ENCODE measurements around the gene TFDP1.

Gene TFDP1

DNA sequence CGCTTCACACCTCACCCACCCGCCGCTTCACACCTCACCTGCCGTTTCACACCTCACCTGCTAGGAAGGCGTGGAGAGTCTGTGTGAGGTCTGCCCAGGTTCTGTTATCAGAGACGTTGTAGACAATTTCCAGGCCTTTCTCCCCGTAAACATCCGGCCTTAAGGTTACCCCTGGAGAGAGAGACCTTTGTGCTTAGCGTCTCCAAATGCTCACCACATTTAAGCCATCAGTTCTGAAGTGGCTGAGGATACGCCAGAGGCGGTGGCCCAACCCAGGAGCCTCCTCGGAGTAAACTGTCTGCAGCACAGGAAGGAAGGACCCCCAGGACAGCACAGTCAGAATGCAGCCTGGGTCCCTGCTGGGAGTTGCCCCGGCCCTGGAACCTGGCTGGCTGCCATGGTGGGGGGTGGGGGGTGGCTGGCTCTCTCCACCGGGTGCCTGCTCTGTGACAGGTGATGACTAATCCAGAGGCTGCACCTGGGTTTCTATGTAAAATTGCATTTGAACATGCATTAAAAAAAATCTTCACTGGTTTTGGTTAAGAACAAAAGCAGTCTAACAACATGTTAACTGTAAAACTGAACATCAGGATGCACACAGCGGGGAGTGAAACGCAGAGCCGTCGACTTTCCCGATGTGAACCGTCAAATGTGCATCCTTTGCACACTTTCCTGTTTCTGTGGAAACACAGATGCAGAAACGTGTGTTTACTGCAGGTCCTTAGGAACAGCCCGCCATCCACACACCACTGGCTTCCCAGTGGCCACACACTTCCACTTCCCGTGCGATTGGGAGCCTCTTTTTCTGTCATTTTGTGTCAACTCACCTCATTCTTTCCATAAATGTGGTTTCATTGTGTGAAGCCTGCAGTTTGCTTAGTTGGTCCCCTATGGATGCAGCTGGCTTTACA is 69.0 kb downstream of the TFDP1 start:
- no peak for DNase-seq

DNA sequence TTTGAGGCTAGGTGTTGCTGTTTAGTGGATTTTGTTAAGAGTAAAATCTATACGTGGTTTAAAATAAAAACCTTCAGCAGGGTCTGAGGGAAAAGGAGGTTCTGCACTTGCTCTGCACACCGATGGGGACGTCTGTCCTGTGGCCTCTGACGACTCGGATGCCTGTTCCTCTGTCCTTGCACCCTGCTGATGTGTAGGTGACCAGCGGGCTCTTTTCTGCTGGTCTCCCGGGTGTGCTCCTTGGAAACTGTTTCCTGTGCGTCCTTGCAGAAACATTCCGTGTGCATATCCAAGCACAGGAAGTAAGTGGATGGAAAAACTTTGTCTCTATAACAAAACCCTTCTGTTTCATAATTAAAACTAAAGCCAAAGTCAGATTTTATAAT is 69.6 kb downstream of the TFDP1 start:
- DNase-seq, result no peak

DNA sequence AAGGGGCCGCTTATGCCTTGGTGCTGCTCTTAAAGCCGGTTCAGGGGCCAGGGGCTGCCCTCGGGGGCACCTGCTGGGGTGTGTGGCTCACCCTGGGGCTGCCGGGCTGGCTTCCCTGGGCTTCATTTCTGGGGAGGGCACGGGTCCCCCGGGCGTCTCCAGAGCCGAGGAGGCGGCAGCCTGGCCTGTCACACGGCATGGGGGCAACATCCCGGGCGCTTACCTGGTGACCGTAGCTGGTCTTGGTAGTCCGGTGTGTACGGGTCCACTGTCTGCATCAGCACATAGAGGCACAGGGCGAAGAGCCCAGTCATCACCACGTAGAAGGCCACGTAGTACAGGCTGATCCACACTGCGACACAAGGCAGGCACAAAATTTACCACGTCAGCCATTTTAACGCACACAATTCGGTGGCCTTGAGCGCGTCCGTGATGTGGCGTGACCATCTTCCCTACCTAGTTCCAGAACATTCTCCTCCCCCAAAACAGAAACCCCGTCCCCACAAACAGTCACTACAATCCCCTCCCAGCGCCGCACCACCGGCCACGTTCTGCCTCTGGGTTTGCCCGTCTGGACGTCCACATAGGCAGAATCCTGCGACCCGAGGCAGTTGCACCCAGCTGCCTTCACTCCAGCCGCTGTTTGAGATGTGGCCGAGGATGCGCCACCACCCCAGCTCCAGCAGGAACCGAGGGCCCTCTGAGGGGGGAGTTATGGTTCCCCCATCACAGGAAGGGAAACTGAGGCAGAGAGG is 70.2 kb downstream of the TFDP1 start:
- no peak for DNase-seq

DNA sequence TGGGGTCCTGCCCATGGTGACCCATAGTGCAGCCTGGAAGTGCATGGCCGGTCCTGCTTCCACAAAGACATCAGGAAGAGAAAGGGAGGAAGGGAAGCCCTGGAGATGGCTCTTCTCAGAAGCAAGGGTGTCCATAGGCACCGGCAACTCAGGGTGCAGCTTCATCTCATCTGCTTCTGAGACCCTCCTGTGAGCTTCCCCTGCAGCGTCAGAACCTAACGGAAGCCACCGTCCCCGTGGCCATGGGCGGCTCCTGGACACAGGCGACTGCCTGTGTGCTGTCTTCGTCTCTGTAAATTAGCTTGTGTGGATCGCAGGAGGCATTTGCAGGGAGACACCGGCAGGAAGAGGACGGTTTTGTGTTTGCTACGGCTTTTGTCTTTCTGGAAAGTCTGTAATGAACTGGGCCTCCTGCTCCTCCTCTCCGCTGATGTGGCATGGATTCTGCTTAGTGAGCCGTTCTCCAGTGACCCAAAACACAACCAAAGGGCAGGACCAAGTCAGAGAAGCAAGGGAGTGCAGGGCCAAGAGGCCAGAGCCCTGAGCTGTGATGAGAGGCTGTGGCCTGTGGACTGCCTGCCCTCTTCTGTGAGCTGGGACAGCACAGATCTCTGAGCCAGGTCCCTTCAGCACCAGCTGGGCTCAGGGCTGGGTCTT is 70.9 kb downstream of the TFDP1 start:
- DNase-seq, result no peak

DNA sequence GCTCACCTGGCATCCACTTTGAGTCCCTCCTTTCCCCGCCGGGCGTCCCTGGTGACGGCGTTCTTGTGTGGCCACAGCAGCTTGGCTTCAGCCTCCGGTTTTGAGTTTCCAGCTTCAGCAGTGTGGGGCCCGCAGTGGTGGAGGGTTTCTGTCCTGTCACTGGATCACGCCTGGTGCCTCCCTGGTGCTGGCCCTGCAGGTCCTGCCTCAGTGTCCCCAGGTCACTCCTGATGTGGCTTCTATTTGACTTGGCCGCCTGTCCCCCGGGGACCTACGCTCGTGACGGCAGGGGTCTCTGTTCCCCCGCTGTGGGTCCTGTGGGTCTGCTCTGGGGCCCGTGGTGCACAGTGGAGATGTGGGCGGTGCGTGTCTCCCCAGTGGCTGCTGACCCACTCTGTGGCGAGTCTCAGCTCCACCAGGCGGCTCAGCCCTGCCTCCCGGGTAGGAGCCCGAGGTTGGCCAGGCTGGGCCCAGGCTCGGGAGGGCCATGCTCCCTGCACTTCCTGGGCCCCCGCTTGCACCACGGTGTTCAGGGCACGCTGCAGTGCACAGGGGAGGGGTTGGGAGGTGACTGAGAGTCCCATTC is 71.5 kb downstream of the TFDP1 start:
- DNase-seq, result no peak

DNA sequence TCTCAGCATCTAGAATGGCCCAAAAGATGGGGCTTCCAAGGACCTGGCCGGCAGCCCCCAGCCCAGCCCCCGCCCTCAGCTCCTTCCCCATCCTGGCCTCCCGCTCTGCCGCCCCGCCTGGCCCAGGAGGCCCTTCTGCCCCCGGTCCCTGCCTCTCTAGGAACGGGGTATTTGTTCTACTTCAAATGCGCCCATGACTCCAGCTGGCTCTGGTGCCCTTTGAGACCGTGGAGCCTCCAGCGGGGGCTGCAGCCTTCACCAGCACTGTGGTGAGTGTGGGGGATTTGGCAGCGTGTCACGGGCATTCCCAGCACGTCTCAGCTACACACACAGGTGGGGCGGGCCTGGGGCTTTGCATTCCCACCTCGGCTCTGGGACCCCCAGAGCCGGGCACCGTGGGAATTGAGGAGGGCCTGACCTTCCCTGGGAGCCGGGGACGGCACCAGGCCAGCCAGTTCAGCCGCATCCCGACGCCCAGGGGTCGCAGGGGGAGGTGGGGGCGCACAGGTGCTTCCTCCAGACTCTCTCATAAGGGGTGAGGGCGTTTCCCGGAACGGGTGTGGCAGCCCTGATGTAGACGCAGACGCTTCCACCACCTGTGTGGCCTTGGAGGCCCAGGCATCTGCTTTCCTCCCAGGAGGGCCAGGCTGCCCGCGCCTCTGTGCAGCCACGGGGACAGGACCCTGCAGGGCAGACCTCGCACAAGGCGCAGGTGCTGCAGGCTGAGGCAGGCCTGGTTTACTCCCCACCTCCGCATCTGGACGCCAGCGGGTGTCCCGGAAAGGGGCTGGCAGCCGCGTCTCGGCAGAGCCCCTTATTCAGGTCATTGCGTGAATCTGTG is 72.5 kb downstream of the TFDP1 start:
- DNase-seq, result no peak

DNA sequence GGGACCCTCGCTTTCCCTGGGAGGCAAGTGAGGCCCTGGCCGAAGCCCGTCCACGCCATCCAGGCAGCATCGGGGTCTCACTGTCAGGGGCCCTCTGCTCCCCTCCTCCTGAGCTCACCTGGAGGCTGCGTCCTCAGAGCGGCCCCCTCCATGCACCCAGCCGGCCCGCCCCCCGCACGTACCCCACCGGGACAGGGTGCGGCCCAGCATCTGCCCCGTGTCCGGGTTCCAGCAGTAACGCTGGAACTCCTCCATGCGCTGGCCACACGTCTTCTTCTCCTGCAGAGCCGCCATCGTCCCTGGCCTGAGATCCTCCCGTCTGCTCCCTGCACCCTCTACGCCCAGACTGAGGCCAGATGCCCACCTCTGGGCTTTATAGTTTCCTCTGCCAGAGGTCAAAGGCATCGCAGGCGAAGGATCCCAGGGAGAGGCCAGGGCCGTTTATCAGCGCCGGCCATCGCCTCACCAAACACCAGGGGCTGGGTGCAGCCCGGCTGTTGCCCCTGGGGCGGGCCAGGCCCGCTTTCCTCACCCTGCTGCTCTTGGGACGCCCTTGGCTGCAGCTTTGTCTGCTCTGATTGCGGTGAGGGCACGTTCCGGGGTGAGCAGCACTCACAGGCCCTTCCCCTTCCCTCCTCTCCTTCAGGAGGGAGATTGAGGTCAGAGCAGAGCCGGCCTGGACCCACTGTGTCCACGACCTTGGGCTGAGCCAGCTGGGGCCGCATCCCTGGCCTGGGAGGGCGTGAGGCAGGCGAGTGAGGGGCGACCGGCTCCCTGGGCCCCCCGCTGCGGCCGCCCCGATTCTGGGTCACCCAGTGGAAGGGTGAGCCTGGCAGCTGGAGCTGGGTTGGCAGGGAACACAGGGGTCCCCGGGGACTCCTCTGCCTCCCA is 73.5 kb downstream of the TFDP1 start, which contains the start of gene ATP4B:
TSS of gene ATP4B (minus strand) at position 348 of the 891 bp plus-strand sequence. CDS start at position 294, 54 bp downstream.
- no peak for DNase-seq

DNA sequence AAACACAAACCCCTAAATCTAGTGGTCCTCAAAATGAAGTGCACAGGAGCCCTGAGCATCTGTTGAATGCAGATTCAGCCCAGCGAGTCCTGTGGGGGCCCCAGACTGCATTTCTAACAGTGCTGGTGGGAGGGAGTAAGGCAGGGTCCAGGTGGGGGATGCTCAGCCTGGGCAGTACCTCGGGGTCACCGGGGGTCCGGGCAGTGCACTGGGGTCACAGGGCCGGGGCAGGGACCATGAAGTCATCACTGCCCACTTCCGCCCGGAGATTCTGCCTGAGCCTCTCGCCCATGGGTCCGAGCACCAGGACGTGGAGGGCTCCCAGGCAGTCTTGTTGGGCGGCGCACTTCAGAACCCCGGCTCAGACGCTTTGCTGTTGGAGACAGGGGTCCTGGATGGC is 74.3 kb downstream of the TFDP1 start:
- DNase-seq, result no peak

DNA sequence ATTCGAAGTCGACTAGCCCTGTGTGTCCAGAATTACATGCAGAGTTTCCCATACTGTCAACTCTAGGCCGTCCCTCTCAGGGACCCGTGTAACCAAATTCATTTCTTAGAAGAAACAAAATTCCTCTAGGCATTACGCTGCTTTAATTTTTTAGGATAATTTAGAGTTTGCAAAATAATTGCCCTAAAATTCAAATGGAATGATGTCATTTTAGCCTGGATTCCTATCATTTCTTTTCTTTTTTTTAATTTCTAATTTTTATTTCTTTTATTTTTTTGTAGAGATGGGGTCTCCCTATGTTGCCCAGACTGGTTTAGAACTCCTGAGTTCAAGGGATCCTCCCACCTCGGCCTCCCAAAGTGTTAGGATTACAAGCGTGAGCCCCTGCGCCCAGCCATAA is 74.8 kb downstream of the TFDP1 start:
- DNase-seq, result no peak

DNA sequence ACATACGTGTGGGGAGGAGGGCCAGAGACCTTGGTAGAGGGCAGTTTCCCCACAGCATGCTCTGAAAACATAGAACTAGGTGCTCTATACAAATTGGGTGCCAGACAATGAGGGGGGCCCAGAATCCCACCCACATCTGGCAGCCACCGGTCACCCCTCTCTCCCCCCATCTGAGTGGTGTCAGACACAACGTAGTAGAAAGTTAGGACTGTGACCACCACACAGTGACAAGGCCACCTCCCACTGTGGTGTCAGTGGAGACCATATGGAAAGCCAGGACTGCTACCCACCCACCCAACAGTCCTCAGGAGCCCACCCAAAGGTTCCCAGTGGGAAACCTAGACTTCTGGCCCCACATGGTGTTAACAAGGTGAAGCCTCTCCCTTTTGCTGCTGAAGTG is 75.5 kb downstream of the TFDP1 start:
- no peak for DNase-seq

DNA sequence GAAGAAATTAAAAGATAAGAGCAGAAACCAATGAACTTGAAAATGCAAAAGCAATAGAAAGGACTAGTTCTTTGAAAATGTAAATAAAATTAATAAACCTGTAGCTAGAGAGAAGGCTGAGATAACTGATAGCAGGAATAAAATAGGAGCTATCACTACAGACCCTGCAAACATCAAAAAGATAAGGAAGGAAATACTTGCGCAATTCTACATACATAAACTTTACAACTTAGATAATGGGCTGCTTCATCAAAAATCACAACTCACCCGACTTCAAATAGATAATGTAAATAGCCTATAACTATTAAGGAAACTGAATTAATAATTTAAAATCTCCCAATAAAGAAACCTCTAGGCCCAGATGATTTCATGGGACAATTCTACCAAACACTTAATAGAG is 77.0 kb downstream of the TFDP1 start:
- no peak for DNase-seq

DNA sequence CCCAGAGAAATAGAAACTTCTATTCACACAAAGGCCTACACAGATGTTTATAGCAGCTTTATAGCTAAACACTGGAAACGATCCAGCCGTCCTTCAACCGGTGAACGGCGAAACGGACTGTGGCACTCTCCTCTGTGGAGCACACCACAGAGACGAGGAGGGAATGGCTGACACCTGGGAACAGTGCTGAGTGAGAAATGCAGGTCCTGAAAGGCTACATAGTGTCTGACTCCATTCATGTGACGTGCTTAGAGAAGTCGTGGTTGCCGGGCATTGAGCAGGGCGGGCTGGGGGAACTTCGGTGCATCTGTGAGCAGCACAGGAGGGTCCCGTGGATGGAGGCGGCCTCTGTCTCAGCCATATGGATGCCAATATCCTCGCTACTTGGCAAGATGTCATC is 79.4 kb downstream of the TFDP1 start:
- no peak for DNase-seq

DNA sequence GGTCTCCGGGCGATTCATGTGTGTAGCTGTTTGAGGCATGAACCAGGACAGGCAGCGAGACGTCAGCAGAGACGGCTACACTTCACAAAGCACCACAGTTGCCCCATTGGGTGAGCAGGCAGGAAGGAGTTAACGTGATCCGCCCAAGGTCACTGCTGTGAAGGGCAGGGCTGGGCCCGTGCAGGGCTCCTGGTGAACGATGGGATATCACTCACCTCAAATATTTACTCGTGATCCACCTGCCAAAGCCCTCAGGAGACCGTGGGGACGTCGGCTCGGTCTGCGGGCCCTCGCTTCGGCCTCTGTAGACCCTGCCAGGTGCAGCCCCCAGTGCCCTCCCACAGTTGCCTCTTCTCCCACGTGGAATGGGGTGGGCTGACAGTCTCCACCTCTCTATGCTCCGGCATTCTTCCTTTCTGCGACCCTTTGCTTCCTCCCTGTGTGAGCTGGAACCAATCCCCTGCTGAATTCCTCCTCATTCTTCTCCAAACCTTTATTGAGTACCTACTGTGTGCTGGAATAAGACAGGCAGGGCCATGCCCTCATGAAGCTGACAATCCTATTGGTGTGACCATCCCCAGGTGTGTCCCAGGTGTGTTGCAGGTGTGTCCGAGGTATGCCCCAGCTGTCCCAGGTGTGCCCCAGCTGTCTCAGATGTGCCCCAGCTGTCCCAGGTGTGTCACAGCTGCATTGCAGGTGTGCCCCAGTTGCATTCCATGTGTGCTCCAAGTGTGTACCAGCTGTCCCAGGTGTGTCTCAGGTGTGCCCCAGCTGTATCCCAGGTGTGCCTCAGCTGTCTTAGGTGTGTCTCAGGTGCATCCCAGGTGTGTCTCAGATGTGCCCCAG is 80.4 kb downstream of the TFDP1 start:
- no peak for DNase-seq

DNA sequence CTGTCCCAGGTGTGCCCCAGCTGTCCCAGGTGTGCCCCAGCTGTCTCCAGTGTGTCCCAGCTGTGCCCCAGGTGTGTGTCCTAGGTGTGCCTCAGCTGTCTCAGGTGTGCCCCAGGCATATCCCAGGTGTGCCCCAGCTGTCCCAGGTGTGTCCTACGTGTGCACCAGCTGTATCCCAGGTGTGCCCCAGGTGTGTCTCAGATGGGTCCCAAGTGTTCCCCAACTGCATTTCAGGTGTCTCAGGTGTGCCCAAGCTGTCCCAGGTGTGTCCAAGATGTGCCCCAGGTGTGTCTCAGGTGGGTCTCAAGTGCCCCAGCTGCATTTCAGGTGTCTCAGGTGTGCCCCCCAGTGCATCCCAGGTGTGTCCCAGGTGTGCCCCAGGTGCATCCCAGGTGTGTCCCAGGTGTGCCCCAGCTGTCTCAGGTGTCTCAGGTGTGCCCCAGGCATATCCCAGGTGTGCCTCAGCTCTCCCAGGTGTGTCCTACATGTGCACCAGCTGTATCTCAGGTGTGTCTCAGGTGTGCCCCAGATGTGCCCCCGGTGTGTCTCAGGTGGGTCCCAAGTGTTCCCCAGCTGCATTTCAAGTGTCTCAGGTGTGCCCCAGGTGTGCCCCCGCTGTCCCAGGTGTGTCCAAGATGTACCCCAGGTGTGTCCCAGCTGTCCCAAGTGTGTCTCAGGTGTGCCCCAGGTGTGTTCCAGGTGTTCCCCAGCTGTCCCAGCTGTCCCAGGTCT is 81.2 kb downstream of the TFDP1 start:
- DNase-seq, result no peak

DNA sequence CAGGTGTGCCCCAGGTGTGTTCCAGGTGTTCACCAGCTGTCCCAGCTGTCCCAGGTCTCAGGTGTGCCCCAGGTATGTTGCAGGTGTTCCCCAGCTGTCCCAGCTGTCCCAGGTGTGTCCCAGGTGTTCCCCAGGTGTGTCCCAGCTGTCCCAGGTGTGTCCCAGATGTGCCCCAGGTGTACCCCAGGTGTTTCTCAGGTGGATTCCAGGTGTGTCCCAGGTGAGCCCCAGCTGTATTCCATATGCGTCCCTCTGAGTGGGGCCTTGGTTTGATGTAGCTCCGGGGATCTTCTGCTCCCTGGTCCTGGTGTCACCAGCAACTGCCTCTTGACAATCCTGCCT is 81.7 kb downstream of the TFDP1 start:
- DNase-seq, result no peak

DNA sequence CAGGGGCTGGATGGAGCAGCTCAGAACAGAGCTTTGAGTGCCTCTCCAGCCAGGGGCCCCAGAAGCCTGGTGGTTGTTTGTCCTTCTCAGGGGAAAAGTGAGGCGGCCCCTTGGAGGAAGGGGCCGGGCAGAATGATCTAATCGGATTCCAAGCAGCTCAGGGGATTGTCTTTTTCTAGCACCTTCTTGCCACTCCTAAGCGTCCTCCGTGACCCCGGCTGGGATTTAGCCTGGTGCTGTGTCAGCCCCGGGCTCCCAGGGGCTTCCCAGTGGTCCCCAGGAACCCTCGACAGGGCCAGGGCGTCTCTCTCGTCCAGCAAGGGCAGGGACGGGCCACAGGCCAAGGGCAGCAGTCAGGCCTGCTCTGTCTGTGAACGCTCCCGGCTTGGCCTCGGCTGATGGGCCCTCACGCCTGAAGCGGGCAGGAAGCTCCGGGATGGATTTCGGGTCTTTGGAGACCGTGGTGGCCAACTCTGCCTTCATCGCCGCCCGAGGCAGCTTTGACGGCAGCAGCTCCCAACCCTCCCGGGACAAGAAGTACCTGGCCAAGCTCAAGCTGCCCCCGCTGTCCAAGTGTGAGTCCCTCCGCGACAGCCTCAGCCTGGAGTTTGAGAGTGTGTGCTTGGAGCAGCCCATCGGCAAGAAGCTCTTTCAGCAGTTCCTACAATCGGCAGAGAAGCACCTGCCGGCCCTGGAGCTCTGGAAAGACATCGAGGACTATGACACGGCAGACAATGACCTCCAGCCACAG is 82.6 kb downstream of the TFDP1 start, which contains the start of gene GRK1:
TSS of gene GRK1 (plus strand) at position 269 of the 751 bp plus-strand sequence. CDS start at position 437, 168 bp downstream.
- DNase-seq, result no peak

DNA sequence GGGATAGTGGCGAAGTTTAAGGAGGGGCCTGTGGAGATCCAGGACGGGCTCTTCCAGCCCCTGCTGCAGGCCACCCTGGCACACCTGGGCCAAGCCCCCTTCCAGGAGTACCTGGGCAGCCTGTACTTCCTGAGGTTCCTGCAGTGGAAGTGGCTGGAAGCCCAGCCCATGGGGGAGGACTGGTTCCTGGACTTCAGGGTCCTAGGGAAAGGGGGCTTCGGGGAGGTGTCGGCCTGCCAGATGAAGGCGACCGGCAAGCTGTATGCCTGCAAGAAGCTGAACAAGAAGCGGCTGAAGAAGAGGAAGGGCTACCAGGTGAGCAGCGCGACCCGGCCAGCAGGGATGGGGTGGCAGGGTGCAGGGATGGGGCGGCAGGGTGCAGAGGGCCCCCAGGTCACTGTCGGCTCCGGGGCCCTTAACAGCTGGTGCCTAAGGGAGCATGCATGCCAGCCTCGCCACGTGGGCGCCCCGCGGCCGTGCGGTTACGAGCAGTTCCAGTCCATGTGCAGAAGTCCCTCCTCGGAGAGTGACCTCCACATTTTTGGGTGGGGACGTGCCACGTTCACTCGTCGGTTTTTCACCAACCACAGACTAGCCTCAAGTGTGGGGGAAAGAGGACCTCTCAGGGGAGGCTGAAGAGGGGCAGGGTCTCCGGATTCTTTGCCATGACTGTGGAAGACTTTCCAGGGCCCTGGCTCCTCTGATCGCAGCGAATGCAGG is 83.4 kb downstream of the TFDP1 start:
- no peak for DNase-seq

DNA sequence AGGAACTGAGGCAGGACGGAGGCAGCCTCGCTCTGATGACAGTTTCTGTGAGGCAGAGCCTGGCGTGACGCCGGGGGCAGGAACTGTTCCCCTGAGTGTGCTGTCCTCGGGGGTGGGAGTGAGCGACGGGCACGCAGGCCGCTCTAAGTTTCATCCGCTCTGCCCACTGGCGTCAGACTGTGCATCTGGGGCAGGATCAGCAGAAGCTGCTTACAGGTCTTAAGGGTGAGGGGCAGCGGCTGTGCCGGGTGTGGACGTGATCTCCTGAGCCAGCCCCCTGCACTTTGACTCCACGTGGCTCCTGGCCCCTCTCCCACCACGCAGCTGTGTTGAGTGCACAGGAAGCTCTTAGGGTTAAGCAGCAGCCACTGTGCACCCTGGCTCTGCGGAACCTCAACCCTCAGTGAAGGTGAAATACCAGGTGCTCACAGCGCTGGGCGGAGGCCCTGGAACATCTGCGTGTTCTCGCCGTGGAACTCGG is 84.0 kb downstream of the TFDP1 start:
- no peak for DNase-seq
